NK-92 treated with Interleukin-12 subunit alpha and Interleukin-12 subunit beta, amount 100 ng/mL, for 24 hours (cell line): Measurements from ENCODE around the gene WNT7B.

ENCODE experiments used
- DNase-seq: peaks from one replicate; lab custom pipeline; 2025; lab: John Stamatoyannopoulos, UW

Gene WNT7B

GRCh38 chr22:45927059-45927458 is 49.9 kb downstream of the WNT7B start:
- DNase-seq, result no peak

GRCh38 chr22:45926433-45926832 is 50.5 kb downstream of the WNT7B start:
- no peak for DNase-seq

- no peak for DNase-seq
These were observed 51.1 kb downstream of the WNT7B start for GRCh38 chr22:45925811-45926351.

GRCh38 chr22:45923835-45924234 is 53.1 kb downstream of the WNT7B start:
- DNase-seq, result no peak

- DNase-seq, result no peak
These were observed 53.8 kb downstream of the WNT7B start for GRCh38 chr22:45923212-45923611.

- no peak for DNase-seq
These were observed 54.3 kb downstream of the WNT7B start for GRCh38 chr22:45922661-45923060.

GRCh38 chr22:45922256-45922655 is 54.7 kb downstream of the WNT7B start:
- DNase-seq, result no peak

- no peak for DNase-seq
These were observed 57.3 kb downstream of the WNT7B start for GRCh38 chr22:45919504-45920286.

GRCh38 chr22:45918459-45919370 is 58.2 kb downstream of the WNT7B start:
- DNase-seq, result no peak

DNA sequence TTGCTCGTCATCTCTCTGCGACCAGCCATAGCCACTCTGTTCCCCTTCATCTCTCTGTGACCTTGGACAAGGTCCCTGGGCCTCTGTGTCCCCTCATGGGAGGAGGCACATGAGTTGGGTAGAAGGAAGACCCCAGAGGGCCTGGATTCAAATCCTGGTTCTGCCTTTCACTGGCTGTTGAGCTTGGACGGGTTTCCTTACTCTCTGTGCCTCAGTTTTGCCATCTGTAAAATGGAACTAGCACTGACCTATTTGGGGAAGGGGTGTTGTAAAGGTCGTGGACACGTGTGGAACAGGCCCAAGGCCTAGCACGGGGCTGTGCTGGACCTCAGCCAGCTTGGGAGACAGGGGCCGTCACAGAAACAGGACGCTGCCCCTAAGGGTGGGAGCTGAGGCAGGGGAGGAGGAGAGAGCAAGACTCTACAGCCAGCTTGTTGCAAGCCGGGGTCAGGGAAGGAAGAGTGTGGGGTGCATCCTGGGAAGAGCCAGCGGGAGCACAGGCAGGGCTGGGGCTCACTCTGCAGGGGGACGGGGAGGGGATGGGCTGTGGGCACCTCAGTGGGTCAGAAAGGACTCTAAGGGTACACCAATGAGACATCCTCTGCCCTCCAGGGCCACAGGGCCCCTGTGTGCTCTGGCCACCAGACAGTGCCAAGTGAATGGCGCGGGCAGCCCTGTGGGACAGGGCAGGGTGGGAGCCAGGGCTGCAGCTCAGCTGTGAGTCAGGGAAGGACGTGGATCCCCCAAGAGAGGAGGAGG is 59.1 kb downstream of the WNT7B start:
- DNase-seq, result no peak

DNA sequence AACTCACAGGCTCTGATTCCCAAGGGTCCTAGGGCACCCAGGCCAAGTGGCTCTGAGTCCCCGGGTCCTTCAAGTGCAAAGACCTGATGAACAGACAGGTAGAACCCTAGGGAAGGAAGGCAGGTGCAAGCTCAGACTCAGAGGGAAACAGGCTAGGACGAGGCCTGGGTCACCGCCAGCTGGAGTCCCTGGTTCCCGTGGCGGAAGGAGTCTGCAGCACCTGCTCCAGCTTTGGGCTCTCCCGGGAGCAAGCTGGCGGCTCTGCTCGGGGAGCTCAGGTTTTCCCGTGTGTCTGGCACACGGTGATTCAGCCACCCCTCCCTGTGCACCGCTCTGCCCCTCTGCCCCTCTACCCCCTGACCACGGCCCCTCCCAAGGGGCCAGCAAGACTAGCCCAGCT is 59.8 kb downstream of the WNT7B start:
- DNase-seq, result no peak

- DNase-seq, result no peak
These were observed 60.4 kb downstream of the WNT7B start for GRCh38 chr22:45916515-45916914.

- no peak for DNase-seq
These were observed 61.1 kb downstream of the WNT7B start for GRCh38 chr22:45915841-45916240.

DNA sequence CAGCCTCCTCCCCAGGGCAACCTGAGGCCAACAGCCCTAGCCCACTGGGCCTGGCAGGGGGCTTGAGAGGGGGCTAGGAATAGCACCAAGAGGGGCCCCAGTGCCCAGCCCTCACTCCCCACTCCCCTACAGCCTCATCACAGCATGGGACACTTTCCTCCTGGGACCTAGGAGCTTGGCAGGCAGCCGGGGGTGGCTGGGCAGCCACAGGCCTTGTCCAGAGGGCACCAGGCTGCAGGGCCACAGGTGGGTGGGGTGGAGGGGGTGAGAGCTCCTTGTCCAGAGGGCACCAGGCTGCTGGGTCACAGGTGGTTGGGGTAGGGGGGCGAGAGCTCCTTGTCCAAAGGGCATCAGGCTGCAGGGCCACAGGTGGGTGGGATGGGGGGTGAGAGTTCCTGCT is 61.8 kb downstream of the WNT7B start:
- no peak for DNase-seq

DNA sequence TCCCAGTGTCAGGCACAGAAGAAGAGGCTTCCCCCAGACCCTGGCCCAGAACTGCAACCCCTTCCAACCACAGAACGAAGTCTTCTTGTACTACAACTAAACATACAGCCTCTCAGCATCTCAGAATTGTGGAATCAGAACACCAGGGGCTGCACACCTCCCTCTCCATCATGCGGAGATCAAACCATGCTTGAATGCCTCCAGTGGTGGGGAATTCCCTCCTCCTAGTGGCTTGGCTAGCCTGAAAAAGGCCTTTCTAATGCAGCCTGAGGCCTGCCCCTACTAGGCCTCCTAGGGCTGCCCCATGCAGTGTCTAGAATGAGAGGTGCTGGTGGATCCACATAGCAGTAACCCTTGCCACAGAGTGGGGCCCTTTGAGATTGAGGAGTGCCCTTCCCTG is 62.7 kb downstream of the WNT7B start:
- no peak for DNase-seq

GRCh38 chr22:45912910-45913309 is 64.1 kb downstream of the WNT7B start:
- no peak for DNase-seq

GRCh38 chr22:45911601-45912271 is 65.2 kb downstream of the WNT7B start:
- no peak for DNase-seq

DNA sequence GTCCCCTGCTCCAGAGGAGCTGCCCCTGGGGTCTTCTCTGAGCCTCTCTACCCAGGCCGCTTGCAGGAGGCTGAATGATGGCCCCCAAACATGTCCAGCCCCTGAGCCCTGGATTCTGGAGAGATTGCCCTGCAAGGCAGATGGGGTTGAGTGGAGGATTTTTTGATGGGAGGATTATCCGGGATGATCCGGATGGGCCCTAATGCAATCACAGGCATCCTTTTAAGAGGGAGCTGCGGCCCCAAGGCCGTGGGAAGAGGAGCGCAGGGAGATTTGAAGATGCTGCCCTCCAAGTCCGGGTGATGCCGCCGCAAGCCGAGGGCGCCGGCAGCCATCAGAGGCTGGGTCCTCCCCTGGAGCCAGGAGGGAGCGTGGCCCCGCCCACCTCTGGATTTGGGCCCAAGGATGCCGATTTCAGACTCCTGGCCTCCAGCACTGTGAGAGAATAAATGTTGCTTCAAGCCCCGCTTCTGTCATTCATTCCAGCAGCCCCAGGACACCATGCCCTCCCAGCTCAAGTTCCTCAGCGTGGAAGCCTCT is 66.0 kb downstream of the WNT7B start:
- no peak for DNase-seq

DNA sequence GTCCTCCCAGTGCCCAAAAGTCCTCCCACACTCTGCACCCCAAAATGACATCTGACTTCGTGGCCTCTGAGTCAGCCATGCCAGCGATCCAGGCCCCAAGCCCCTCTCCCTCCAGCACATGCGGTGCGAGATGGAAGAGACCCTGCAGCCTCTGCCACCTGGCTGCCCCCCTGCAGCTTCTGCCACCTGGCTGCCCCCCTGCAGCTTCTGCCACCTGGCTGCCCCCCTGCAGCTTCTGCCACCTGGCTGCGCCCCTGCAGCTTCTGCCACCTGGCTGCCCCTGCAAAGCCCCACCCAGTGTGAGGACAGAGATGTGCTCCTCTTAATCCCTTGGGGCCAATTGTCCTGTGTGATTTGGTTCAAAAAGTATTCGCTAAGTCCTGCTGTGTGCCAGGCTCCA is 68.0 kb downstream of the WNT7B start:
- DNase-seq, result no peak

DNA sequence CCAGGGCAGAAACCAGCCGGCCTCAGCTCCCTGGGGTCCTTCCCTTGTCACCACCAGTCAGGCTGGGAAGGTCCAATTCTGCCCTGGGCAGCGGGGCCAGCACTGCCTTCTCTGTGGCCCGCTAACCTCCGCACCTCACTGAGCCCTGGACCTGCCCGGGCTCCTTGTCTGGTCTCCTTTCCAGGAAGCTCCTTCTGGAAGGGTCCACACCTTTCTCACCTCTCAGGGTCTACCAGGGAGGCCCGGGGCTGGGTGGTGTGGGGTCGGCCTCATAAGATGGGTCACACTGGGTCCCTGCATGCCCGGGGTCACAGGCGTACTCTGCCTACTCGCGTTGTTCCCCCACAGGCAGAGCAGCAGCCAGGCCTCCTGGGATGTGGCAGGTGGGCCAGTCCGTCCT is 69.0 kb downstream of the WNT7B start:
- DNase-seq, result no peak

GRCh38 chr22:45907378-45907777 is 69.6 kb downstream of the WNT7B start:
- DNase-seq, result no peak
